DND-41 (cell line): ENCODE results near the gene OR5M11.

Experiments used
- EZH2 ChIP-seq: IDR thresholded peaks from 3 replicates; pipeline ENCODE4 v1.6.1; 2012; ENCODE audit warnings: borderline replicate concordance, low read depth, mild to moderate bottlenecking, moderate library complexity, low read length, inconsistent platforms; ENCODE audit not compliant: severe bottlenecking
- TF ChIP-seq, protein P1 (sequence below): IDR thresholded peaks from 2 replicates; pipeline ENCODE4 v1.5.1; 2012; ENCODE audit warnings: borderline replicate concordance, low read length, moderate library complexity, mild to moderate bottlenecking; ENCODE audit not compliant: poor library complexity, severe bottlenecking; ENCODE audit errors: extremely low read depth

GRCh38 chr11:56513280-56513679 lies 29.8 kb downstream of the OR5M11 start:
- TF ChIP-seq, protein P1, sequence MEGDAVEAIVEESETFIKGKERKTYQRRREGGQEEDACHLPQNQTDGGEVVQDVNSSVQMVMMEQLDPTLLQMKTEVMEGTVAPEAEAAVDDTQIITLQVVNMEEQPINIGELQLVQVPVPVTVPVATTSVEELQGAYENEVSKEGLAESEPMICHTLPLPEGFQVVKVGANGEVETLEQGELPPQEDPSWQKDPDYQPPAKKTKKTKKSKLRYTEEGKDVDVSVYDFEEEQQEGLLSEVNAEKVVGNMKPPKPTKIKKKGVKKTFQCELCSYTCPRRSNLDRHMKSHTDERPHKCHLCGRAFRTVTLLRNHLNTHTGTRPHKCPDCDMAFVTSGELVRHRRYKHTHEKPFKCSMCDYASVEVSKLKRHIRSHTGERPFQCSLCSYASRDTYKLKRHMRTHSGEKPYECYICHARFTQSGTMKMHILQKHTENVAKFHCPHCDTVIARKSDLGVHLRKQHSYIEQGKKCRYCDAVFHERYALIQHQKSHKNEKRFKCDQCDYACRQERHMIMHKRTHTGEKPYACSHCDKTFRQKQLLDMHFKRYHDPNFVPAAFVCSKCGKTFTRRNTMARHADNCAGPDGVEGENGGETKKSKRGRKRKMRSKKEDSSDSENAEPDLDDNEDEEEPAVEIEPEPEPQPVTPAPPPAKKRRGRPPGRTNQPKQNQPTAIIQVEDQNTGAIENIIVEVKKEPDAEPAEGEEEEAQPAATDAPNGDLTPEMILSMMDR: no peak
- no peak for TF ChIP-seq EZH2
